HuH-7 (cell line): ENCODE measurements around the gene NIPAL4.
"Not testable (repeated sequence)": the region's sequence is repeated elsewhere in the genome, so short reads cannot be mapped to it uniquely, and the experiment has no call there.

ENCODE experiments used
- DNase-seq: peaks from one replicate; pipeline ENCODE4 v3.0.0; 2011; ENCODE audit warnings: low spot score

Gene NIPAL4

DNA sequence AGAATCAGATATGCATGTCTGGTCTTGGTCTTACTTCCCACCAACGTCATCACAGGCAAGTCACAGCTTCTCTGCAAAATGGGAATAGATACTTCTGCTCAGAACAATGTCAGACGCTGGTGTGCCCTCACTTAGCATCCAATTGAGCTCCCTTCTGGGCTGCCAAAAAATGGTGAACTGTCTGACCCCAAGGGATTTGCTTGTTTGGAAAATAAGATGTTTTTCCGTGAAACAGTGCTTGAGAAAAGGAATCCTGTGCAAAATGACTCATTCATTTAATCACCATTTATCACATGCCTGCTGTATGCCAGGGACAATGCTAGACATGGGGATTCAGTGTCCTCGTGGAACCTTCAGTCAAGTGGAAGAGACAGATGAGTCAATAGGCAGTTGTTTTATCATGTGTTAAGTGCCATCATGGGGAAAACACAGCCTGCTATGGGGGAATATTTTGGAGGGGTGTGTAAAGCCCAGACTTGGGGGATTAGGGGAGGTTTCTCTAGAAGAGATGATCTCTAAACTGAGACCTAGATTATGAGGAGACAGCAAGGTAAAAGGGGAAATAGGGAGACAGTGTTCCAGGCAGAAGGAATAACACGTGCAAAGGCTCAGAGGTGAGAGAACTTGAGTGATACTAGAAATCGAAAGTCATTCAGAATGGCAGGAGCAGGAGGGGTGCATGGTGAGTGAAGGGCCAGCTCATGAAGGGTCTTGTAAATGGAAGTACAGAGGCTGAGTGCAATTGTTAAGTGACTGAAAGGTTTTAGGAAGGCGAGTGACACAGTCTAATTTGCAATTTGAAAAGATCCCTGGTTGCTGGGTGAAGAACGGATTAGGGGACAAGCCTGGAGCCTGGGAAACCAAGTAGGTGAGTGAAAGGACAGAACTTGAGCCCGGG lies 3.9 kb downstream of the NIPAL4 start:
- no peak for DNase-seq

DNA sequence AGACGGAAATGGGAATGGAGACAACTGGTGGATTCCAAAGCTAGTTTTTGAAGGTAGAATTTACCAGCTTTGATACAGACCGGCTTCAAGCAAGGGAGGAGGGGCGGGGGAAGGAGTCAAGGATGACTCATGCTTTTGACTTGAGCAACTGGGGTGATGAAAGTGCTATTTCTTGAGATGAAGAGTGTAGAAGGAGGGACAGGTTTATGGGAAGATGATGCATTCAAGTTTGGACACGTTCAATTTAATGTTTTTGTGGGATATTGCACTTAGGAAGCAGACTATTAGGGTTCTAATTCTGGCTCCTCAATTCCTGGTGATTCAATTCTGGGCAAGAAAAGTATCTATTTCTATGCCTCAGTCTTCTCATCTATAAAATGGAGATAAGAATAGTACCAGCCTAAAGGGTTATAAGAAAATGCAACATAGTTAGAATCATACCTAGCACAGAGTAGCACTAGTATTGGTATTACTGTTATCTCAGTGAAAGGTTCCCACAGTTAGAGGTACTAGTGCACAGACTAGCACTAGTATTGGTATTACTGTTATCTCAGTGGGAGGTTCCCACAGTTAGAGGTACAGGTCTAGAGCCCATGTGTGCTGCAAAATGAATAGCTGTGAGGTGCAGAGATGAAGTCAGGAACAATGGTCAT lies 4.6 kb downstream of the NIPAL4 start:
- no peak for DNase-seq

- no peak for DNase-seq
Measured at GRCh38 chr5:157468293-157468965, 8.4 kb downstream of the NIPAL4 start.

DNA sequence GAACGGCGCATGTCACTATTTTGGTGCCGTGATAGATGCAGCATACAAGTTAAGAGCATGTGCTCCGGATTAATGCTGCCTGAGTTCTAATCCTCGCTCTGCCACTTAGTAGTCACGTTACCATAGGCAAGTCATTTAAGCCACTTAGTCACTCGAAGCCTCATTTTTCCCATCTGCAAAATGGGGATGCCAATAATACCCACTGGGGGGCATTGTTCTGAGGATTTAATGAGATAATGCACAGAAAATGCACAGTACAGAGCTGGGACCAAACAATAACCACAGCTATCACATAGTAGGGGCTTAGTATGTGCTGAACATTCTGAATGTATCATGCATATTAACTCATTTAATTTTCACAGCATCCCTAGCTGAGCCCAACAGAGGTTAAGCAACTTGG lies 9.1 kb downstream of the NIPAL4 start:
- no peak for DNase-seq

DNA sequence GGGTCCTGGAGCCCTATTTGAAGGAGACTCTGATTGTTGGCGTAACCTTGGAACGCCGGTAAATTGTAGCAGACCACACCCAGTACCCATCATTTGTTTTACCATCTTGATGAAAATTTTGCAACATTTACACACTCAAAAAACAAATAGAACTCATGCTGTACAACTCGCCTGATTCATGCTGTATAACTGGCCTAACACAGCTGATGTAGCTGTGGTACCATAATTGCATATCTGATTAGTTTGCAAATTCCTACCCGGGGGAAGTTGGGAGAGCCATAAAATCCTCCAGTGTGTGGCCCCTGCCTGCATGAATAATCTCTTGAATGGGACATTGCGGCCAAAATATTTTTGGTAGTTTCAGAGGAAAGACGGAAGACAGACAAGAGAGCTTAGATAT lies 9.7 kb downstream of the NIPAL4 start:
- no peak for DNase-seq

DNA sequence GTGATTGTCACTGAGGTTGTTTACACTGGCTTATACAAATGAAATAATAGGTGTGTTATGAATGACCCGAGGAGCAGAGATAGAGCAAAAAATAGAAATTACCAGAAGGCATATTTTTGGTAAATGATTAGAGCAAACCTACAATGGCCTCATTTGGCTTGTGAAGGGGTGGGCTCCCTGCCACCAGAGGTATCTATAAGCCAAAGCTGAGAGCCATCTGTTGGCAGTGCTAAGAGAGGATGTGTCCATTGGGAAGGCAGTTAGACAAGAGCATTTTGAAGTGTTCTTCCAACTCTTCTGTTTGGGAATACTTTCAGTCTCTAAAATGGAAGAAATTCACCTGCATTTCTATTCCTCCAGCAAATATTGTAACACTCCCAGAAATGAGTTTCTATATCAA lies 10.6 kb downstream of the NIPAL4 start:
- no peak for DNase-seq

DNA sequence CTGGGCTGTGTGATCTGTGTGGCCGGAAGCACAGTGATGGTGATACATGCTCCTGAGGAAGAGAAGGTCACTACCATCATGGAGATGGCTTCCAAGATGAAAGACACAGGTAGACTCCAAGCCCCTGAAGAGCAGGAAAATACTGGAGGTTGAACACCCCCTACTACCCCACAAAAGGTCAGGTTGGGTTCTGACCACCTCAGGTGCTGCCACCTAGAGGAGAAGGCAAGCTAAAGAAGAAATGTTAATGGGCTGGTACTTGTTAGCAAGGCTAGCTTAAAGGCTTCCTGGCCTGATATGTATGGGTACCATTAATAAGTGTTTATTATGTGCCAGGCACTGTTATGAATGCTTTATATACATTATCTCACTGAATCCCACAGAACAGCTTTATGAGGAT lies 11.7 kb downstream of the NIPAL4 start:
- DNase-seq: peak; percentile 43

GRCh38 chr5:157473383-157474320 lies 13.6 kb downstream of the NIPAL4 start:
- DNase-seq: no peak

DNA sequence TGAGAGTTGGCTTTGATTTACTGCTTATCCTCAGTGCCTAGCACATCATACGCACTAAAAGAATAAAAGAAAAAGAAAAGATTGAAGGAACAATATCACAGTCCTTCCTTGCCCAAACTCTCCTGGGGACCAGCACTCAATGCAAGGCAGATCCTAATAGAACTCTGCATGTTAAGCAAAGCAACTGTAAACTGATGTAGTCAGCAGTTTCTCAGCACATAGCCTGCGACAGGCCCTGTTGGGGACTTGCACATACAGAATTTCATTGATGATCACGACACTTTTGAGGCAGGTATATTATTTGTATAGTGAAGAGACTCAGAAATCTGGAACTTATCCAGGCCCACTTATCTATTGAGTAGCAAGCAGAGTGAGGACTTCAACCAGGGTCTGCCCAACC lies 15.4 kb downstream of the NIPAL4 start:
- no peak for DNase-seq

DNA sequence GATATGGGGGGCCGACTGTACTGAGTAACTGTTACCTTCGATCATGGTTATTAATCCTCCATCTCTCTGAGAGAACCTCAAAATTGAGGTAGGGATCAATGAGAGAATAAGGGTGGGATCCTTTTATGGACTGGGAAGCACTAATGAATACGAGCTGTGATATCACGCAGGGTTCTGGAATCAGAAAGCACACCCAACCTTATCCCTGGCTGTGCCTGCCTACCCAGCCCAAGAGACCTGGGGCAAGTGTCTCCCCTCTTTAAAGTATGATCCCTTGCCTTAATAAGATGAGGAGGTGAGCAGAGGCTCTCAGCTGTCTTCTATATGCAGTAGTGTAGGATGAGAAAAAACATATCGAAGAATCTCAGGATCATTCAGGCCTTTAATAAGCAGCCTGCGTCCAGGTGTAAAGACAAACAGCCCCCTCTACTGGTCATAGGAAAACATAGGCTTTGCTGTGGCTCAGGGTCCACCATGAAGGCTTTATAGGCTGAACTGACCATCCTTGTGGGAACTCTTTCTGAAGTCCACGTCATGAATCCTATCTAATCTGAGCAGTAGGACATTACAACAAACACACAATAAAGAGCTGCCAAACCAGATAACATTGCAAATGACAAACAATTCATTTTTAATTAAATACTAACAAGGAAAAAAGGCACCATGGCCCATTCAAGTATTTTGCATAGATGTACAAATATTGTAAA lies 16.8 kb downstream of the NIPAL4 start:
- peak; percentile 77 for DNase-seq

DNA sequence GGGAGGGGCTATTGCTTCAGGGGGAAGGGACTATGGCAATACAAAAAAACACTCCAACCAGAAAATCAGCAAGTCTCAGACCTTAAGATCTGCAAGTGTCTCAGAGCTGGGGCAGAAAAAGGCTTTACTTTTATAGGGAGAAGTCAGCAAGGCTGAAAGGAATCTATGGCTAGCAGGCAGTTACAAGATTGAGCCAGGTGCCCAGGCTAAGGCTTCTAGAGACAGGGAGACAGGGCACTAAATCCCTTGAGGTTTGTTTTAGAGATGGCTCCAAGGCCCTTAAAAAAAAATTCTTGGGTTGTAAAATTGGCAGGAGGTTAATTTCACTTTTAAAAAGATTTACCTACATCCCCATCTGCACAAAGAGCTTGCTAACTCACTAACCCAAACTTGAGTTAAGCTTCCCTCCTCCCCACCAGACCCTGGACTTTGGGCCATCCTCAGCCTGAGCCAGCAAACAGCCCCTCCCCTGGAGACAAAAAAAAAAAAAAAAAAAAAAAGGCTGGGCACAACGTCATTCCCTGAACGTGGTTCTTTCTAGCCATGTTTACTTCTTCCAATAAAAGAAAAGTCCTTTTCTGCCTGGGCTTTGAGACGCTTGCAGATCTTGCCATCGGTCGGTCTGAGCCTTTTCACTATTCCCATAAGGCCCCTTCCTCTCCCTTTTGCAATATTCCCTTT lies 17.9 kb downstream of the NIPAL4 start:
- no peak for DNase-seq

GRCh38 chr5:157478726-157479125 lies 18.7 kb downstream of the NIPAL4 start:
- no peak for DNase-seq

GRCh38 chr5:157479166-157479565 lies 19.2 kb downstream of the NIPAL4 start:
- DNase-seq: no peak

GRCh38 chr5:157479612-157480510 lies 19.8 kb downstream of the NIPAL4 start:
- DNase-seq: no peak

DNA sequence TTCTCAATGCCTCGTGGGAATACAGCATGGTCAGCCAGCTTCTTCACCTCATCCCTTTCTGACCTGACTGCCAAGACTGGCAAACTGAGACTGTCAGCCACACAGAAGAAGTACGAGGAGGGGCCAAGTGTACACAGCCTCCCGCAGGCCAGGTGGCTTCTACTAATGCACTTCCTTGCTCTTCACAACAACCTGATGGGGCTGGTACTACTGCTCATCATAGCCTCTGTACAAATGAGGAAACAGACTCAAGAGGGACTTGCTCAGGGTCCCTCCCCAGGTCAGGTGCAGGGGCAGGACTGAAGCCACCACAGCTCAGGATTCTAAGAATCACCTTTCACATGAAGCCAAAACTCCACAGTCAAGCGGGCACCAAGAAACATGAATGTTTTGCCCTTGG lies 21.3 kb downstream of the NIPAL4 start:
- DNase-seq: no peak

DNA sequence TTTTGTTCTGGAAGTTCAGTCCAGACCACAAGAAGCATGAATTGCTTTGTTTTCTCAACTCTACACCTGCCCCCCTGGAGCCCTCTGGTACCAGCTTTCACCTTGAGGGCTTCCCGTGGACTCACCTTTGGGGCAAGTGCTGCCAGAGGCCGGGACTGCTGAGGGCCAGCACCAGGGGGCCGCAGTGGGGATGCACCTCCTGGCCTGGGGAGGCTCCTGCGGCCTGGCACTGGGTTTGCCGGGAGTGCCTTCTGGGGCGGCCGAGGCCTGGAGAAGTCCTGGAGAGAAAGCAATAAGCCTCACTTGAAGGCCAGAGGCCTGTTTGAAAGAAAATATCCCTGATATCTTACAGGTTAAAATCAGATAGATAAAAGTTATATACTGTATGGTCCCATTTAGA lies 21.7 kb downstream of the NIPAL4 start:
- DNase-seq: no peak

- DNase-seq: not testable (repeated sequence)
Measured at GRCh38 chr5:157482702-157483101, 22.7 kb downstream of the NIPAL4 start.

- DNase-seq: no peak
Measured at GRCh38 chr5:157484768-157485167, 24.8 kb downstream of the NIPAL4 start.

GRCh38 chr5:157485340-157485739 lies 25.3 kb downstream of the NIPAL4 start:
- DNase-seq: no peak

DNA sequence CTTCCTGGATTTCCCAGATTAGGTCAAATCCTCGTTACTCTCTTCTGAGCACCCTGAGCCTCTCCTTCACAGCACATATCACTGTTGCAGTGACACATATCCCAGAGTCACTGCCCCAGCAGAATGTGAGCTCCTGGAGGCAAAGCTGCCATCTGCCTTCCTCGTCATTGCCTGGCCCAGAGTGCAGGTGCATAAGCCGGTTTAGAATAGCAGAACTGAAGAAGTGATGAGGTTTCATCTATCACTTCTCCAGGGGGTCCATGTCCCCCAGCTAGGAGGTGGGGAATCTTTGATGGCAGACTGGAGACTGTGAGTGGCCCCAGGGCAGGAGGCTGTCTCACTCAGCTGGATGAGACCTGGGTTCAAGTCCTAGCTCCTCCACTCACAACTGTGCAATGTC lies 25.8 kb downstream of the NIPAL4 start:
- no peak for DNase-seq
